HG02885 (cell line): Measurements from ENCODE around the gene ERC2.

Source experiments
- ATAC-seq: cut with Tn5 transposase; IDR thresholded peaks from one replicate; pipeline ENCODE4 v1.9.1; 2021; ENCODE audit warnings: mild to moderate bottlenecking; ENCODE audit not compliant: unreplicated experiment, poor library complexity

ERC2 gene

DNA sequence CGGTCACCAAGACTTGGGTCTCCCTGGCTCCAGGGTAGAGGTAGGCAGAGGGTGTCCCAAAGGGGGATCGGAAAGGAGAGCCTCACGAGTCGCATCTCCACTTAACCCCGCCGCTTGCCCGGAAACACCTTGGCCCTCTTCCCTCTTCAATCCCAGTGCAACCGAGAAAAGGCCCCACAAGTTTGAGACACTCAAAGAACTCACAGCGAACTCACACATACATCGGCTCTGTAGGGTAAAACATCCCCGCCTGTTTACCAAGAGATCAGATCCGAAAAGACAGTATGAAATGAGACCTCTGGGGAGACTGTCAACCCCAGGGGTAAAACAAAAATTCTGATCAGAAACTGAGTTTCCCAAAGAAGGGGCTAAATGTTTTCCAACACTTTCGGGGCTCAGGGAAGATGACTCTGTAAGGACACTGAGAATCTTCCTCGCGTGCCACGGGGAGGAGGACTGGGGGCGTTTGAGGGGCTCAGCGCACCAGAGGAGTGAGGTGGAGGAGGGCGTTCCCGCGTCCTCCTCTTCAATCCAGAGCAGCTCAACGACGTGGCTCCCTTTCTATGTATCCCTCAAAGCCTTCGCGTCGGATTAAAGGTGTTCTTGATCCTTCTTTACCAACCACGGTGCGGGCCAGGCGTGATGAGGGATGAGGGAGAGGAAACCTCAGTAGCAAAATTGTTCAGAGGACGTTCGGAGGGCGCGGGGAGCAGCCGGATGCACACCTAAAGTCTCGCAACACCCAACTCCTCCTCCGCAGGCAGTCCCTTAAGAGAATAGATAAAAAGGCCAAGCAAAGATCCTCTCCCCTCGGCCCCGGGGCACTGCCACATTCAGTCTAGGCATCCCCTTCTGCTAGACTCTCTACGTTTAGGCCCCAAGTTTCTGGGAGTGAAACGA lies 984.8 kb downstream of the ERC2 start:
- no peak for ATAC-seq

DNA sequence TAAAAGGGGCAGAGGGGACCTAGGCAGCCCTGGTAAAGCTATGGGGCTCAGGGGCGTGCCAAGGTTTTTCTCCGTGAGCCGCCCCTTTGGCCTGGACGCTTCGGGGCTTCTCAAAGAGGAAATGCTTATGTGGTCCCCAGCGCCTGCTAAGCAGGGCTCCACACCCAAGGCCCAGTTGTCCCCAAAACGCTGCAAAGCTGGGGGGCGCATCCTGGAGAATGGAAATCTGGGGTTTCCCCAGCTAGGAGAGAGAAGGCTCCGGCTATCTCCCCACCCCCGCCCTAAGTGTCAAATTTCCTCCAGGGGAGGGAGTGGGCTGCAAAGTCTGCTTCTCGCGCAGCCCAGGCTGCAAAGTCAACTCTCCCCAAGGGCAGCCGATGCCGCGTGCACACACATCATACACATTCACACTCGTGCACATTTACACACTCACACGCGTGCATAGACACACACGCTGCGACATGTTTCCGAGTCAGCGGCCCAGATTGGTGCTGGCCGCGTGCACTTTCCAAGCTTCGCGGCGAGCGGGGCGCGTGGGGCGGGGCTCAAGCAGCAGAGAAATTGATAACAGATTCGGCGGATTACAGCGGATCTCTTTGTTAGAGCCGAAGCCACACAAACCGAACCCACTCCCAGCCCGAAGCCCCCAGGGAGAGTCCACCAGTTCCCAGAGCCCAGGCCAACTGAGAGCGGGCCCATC lies 985.6 kb downstream of the ERC2 start:
- ATAC-seq, result no peak

DNA sequence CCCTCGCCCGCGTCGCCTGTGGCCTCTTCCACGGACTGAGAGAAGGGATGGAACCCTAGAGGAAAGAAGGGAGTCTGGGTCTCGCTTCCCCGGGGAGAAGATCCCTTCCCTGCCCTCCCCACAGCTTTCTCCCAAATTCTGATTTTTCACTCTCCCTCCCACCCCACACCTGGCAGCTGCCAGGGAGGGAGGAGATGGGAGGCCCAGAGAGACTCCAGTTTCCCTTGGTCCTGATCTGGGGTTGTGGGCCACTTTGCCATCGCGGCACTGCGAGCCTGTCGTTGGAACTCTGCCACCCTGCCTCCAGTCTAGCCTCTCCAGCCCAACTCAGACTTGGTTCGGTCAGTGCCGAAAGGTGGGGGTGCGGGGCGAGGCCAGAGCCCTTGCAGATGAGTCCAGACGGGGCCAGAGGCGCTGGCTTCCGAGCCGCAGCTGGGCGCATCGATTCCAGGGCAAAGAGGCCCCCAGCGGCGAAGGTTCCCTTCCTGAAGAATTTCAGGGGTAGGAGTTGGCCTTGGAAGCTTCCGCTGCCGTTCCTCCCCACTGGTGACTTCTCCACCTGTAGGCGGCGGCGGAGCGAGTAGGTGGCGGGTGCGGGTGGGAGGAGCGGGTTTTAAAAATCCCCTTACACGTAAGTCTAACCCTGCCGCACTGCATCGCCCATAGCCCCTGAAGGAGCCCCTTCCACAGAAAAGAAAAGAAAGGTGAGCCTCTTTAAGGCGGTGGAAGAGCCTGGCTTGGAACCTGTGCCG lies 986.3 kb downstream of the ERC2 start:
- ATAC-seq, result no peak

DNA sequence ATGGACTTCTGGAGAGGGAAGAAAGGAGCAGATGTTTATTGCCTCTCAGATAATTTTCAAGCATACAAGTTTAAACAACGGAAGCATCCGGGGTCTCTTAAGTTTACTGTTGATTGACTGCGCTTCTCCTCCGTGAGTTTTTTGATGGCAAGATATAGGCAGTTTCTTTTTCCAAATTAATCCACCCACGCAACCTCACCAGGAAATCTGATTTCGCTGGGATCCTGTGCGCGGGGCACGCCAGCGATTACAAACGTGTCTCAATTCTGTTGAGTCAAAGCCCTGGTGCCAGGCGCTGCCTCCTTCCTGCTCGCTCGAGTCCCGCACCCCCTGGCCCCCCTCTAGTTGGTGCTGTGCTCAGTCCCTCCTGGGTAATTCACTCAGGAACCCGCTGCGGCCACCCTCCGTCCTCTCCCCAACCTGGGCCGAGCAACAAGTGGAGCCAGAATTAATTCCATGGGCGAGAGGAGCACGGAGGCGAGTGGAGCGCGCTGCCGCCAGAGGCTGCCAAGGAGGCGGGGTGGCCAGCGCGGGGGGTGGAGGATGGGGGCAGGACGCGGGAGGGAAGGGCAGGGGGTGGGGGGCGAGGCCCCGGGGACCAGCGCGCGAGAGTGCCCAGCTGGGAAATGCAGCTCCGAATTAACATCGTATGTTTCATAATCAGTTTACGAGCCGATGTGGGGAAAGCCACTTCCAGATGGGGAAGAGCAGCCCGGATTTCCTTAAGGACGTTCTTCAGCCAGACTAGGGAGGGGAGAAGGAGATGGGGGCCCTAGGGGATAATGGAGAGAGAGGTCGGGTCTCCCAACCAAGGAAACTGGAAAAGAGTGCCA lies 987.1 kb downstream of the ERC2 start:
- no peak for ATAC-seq

DNA sequence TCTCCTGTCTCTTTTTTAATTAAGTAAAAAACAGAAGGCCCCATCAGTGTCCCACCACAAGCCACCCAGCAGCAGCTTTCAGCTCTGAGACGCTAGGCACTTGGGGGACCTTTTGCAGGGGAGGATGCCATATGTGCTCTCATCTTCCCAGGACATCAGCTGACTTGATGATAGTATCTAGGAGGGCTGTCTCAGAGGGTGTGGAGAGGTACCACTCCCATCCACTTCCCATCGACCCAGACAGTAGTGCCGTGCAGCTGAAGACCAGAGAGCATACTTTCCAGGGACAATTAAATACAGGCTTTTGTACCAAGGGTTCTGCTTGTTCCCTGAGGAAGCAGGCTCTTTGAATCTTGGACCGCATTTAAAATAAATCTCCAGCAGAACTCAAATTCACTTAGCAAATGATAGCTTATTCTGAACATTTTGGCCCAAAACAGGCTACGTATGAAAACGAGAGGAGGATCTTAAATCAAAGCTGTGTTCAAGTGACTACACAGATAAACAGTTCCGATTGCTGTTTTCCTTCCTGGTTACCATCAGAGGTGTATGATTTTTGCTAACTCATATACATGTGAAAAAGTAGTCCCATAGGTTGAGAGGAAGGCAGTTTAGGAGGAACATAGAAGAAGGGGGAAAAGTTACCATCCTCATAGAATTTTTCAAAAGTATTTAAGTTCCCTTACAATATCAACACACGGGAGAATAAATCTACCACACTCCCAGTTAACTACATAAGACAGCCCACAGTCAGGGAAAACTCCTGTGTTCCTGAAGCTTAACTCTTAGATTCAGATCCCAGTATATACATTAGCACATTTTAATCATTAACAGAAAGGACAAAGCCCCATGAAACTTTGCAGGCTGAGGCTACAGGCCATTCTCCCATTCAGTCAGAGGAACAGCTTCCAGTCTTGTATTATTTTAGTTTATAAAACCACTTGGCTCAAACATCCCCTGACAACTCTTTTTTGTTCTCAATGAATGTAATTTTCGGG lies 990.7 kb downstream of the ERC2 start:
- no peak for ATAC-seq

DNA sequence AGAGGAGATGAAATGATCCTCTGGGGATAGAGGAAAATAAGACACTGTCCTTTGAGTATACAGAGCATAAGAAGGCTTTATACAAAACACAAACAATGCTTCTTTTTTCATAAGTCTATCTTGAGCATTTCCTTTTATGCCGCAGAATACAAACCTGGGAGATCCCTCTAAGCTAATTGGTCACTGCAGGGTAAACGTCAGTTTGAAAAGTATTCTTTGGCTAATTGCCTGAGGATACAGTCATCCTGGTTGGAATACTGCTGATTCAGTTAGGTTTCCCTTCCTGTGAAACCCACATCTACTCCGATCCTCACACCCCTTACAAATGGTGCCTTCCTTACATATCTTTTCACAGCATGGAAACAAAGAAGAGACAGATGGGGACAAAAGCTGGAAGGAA lies 991.8 kb downstream of the ERC2 start:
- no peak for ATAC-seq

DNA sequence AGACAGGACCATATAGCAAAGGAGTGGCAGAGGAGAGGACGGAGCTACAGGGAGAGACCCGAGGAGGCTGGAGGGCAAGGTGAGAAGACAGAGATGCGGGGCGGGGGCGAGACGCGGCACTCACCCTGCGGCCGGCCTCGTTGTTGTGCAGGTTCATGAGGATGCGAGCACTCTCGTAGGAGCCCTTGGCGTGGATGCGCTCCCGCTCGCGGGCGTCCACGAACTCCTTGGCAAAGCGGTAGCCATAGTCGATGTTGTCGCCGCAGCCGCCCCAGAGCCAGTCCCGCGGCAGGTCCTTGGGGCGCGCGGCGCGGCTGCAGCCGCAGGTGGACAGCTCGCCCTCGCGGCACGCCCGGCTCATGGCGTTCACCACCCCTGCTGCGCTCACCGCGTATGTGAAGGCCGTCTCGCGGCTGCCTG lies 994.0 kb downstream of the ERC2 start:
- no peak for ATAC-seq

DNA sequence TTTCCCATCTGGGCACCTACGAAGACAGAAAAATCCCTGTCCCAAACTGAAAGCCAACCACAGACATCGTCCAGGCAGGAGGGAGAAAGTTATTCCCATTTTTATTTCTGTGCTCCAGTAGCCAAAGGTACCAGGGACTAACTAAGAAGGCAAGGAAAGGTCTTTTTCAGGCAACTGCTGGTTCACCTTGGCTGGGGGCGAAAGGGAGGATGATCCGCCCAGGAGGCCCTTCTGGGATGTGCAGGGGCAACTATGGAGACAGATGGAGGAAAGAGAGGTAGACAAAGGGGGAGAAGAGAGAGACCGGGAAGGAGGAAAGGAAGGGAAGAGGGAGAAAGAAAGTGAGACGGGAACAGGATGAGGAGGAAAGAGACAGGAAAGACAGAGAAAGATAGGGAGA lies 994.5 kb downstream of the ERC2 start:
- no peak for ATAC-seq

DNA sequence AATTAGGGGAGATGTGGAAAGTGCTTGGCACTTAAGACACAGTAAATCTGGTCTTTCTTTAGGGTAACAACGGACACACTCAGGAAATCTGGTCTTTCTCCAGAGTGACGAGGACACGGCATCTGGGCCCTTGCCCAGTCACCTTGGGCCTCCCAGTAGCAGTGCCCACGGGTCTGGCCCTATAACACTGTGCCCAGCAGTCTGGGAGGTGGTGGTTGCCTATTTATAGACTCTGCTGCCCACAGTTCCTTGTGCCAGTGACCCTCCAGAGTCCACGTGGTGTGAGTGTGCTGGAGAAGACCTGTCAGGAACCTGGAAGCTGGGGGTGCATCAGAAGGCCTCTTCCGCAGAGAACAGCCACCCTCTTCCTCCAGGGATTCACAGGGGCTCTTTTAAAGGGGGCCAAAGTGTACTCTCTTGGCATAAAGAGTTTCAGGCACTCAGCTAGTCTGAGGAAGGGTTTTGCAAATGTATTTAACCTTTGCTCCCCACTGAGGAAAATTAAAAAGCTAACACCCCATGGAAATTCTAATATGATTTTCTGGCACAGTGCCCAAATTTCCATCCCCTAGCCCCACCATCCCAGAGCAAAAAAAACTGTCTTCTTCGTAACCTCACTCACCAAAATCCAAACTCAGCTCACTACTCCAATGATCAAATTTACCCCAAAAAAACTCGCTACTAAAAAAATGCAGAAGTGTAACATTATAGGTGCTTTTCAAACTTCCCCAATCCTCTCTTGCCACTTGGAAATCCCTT lies 996.6 kb downstream of the ERC2 start:
- ATAC-seq, result no peak

DNA sequence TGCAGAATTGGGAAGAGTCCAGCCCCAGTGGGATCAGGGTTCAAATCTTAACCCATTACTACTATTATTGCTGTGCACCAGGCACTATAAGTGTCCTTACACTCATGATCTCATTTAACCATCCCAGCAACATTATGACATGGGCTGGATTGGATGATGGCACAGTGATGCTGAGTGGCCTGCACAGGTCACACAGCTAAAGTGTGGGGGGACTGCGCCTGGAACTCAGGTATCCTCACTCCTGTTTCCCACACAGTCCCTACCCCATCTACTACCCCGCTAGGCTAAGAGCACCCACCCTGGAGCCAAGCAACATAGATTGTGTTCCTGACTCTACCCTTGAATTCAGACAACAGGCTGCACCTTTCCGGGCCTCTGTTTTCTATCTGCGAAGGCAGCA lies 997.2 kb downstream of the ERC2 start:
- no peak for ATAC-seq

DNA sequence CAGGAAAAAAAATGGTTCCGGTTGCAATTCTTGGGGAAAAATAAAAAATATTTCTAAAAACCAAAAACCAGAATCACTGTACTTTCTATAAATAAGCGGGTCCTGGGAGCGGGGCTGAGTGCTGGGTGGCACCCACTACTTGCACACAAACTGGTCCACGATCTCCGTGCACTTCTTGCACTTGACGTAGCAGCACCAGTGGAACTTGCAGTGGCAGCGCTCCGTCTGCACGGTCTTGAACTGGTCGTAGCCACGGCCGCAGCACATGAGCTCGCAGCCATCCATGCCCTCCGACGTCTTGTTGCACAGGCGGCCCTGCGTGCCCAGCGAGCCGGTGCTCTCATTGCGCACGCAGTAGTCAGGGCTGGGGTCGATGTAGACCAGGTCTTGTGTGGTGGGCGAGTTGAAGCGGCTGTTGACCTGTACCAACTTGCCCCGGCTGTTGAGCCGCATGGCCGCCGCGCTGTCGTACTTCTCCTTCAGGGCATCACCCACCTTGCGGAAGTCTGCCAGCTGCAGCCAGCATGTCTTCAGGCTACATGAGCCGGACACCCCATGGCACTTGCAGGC lies 998.2 kb downstream of the ERC2 start:
- no peak for ATAC-seq

DNA sequence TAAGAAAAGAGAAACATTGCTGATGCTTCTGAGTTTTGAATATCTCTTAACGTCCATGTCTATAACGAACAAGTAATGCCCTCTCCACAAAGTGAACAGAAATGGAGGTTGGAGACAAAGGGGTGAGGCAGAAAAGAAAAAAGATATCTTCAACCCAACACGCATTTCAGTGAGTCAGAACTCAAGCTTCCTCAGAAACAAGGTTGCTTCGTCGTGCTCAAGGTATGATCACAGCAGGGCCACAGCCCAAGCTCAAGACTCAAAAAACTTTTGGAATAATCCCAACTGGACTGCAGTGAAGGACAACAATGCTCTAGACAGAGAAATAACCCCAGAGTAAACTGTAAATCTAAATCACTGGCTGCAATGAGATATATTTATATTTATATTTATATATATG lies 1000.0 kb downstream of the ERC2 start:
- ATAC-seq, result no peak

DNA sequence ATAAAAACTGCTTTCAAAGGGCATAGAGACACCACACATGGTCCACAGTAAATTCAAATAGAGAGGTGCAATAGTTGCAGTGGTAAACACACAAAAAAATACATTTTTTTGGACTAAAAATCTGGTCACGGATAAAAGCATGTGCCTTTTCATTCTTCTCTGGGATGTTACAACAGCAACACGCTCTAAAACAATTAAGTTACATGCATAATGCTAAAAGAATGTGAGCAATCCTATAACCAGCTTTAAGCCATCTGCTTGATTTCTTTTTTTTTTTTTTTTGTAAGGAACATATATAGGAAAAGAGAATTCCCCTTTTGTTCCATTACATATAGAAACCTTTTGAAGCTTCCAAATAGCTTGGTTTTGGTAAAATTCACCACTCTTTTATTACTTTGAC lies 1001.2 kb downstream of the ERC2 start:
- ATAC-seq, result no peak

DNA sequence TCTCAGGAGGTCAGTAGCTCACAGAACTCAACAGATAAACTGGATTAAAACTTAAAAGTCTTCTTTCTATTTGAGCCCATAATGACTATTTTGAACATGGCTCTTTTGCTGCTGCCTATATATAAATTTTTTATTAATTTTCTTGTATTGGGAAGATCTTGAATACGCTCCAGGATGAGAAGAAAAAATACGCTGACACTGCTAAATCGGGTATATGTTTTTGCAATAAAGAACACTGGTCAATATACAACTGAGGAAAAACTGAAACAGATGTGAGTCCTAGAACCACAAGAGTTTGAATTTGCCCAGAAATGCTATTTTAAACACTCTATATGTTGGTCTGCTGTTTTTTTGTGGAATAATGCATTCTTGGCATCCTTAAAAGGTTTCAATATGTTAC lies 1001.7 kb downstream of the ERC2 start:
- no peak for ATAC-seq

DNA sequence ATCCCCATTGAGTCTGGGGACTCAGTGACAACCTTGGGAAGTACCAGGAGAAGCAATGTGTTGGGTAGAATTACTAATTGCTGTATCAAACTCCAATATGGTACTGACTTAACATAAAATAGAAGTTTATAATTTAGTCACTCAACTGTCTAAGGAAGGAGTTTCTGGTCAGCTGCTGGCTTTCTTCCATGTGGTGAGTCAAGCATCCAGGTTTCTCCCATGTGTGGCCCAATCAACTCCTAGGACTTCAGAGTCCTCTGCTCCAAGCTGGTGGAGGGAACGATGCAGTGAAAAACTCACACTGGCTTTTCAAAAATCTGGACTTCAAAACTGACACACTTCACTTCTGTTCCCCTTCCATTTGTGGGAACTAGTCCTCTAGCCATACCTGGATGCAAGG lies 1006.4 kb downstream of the ERC2 start:
- ATAC-seq, result no peak

DNA sequence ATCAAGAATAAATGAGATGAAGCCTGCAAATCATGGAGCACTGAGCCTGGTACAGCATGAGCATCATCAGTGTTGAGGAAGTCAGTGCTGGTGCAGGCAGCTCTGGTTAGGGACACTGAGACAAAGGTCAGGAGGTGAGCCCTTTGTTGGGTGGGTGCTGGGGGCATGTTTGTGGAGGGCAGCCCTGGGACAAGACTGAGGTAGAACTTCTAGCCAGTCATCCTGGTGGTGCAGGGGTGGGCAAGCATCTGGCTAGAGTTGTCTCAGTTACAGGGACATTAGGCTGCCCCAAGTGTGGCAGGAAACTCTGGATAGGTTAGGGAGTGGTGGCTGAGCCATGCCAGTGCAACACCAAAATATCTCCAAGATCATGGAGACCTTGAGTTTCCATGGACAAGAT lies 1008.4 kb downstream of the ERC2 start:
- ATAC-seq, result no peak
